Kidney (tissue), 14 donors: ENCODE results near the gene ABLIM3. TPM values are rescaled to one million over a fixed set of nuclear protein-coding genes. Genes with fewer than 3 reads are reported as not detected.
A peak's percentile ranks its signal among the peaks of the same experiment; 100 is the strongest.

Source experiments
- DNase-seq, 5 donors: peaks; one replicate each; pipeline ENCODE4 v3.0.0-alpha.2; 2013 to 2020
- FAIRE-seq: peaks from 2 replicates; lab custom pipeline; 2012; peaks lifted over from hg19 to GRCh38; lab: Jason Lieb, UNC
- H3K27ac ChIP-seq, 2 donors: one replicate each; pipeline ENCODE4 v1.7.0; 2013; ENCODE audit warnings: low read depth in 2 of 2, low read length in 2 of 2, inconsistent platforms in 1 of 2
- H3K27me3 ChIP-seq: one replicate; pipeline ENCODE4 v1.7.1; 2013; ENCODE audit warnings: low read length, inconsistent platforms; ENCODE audit not compliant: control insufficient read depth, insufficient read depth
- H3K36me3 ChIP-seq, 3 donors: one replicate each; pipeline versions ENCODE4 v1.7.0 to v1.7.1; 2013; ENCODE audit warnings: low read length in 3 of 3, control low read depth in 1 of 3, inconsistent platforms in 1 of 3; ENCODE audit not compliant: insufficient read depth in 3 of 3, control insufficient read depth in 2 of 3
- H3K4me1 ChIP-seq, 3 donors: one replicate each; pipeline versions ENCODE4 v1.7.0 to v1.7.1; 2013; ENCODE audit warnings: low read length in 3 of 3, inconsistent platforms in 1 of 3, low read depth in 1 of 3; ENCODE audit not compliant: control insufficient read depth in 2 of 3, insufficient read depth in 2 of 3
- H3K4me3 ChIP-seq, 3 donors: one replicate each; pipeline versions ENCODE4 v1.7.0 to v1.8.1; 2013; ENCODE audit warnings: low read length in 3 of 3, control low read depth in 1 of 3, inconsistent platforms in 1 of 3
- H3K9ac ChIP-seq, 3 donors: one replicate each; pipeline versions ENCODE4 v1.7.0 to v1.7.1; 2013; ENCODE audit warnings: low read length in 3 of 3, control low read depth in 1 of 3, inconsistent platforms in 1 of 3
- H3K9me3 ChIP-seq, 3 donors: one replicate each; pipeline versions ENCODE4 v1.7.0 to v1.7.1; 2013; ENCODE audit warnings: low read length in 3 of 3, control low read depth in 1 of 3, inconsistent platforms in 1 of 3; ENCODE audit not compliant: control insufficient read depth in 2 of 3, insufficient read depth in 1 of 3
- intact Hi-C: fragments of 100-400 bp; cut with DNase I; formaldehyde crosslinking; loops from one replicate; pipeline ENCODE4 v1.11.1; 2022
- polyA plus RNA-seq: library from polyadenylated mRNA; stranded (reverse); fragments of 350-450 nt; fragmentation: Illumina TruSeq; extraction: RNeasy Lipid Tissue Mini Kit (QIAGEN cat#74804); gene quantifications from one replicate; pipeline ENCODE4 v1.2.3, GENCODE V29; 2014; ENCODE audit warnings: low read depth, low replicate concordance; ENCODE audit not compliant: insufficient read depth
- total RNA-seq: library from RNA; stranded (reverse); fragmentation: NEBNext Ultra II Directional; extraction: Animal tissue kit (Norgen Biotek cat#: 25700); gene quantifications from one replicate; pipeline ENCODE4 v1.2.1, GENCODE V29; 2021
- TF ChIP-seq, protein P1 (sequence below): IDR thresholded peaks from 3 replicates; pipeline ENCODE4 v1.5.1; 2012; ENCODE audit warnings: mild to moderate bottlenecking, moderate library complexity, borderline replicate concordance; ENCODE audit not compliant: insufficient read depth; ENCODE audit errors: extremely low read depth
- donor health status: control.
- donor health status: control.
- donor health status: control.
- donor health status: control.
- donor health status: control.
- donor health status: DM: yes; HTN: yes; CAD: no.
- donor health status: Normal renal cell carcinoma (clear cell type).

ABLIM3 gene
- total and polyA plus RNA-seq, 2 donors from 2014 or later, result 20.1 to 21.7 TPM

GRCh38 chr5:149283626-149284480 lies 142.6 kb downstream of the ABLIM3 start:
- no peak overlapping the region for H3K27ac ChIP-seq

GRCh38 chr5:149284501-149284900 lies 143.2 kb downstream of the ABLIM3 start:
- Histone ChIP-seq H3K9me3 (no peaks in the 10 kb centered on the region), H3K4me3 (no peak overlapping the region), H3K36me3 (no peaks in the 10 kb centered on the region), H3K27me3 (no peaks in the 10 kb centered on the region), H3K27ac (peak overlapping the region in 1 of 2 donors; percentile 0), H3K9ac (no peak overlapping the region), H3K4me1 (peaks cover 0 to 2% (median 0%) of the 10 kb centered on the region in 3 donors)
- DNase-seq (no peak), FAIRE-seq (no peak)
- TF ChIP-seq, protein P1, sequence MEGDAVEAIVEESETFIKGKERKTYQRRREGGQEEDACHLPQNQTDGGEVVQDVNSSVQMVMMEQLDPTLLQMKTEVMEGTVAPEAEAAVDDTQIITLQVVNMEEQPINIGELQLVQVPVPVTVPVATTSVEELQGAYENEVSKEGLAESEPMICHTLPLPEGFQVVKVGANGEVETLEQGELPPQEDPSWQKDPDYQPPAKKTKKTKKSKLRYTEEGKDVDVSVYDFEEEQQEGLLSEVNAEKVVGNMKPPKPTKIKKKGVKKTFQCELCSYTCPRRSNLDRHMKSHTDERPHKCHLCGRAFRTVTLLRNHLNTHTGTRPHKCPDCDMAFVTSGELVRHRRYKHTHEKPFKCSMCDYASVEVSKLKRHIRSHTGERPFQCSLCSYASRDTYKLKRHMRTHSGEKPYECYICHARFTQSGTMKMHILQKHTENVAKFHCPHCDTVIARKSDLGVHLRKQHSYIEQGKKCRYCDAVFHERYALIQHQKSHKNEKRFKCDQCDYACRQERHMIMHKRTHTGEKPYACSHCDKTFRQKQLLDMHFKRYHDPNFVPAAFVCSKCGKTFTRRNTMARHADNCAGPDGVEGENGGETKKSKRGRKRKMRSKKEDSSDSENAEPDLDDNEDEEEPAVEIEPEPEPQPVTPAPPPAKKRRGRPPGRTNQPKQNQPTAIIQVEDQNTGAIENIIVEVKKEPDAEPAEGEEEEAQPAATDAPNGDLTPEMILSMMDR, result no peak
- intact Hi-C loops, result no loop called here

More at GRCh38 chr5:149283626-149284480, 142.6 kb downstream of the ABLIM3 start:
- TF ChIP-seq, protein P1, result no peak
- no peaks in the 10 kb centered on the region for H3K36me3 ChIP-seq
- no peak for FAIRE-seq
- H3K9ac ChIP-seq, result no peak overlapping the region
- H3K27me3 ChIP-seq, result no peaks in the 10 kb centered on the region
- H3K9me3 ChIP-seq, result no peaks in the 10 kb centered on the region
- intact Hi-C loops, result no loop called here
- peak in 1 of 5 donors; percentile 45 for DNase-seq
- no peak overlapping the region for H3K4me3 ChIP-seq
- H3K4me1 ChIP-seq, result peaks cover 0 to 2% (median 0%) of the 10 kb centered on the region in 3 donors

DNA sequence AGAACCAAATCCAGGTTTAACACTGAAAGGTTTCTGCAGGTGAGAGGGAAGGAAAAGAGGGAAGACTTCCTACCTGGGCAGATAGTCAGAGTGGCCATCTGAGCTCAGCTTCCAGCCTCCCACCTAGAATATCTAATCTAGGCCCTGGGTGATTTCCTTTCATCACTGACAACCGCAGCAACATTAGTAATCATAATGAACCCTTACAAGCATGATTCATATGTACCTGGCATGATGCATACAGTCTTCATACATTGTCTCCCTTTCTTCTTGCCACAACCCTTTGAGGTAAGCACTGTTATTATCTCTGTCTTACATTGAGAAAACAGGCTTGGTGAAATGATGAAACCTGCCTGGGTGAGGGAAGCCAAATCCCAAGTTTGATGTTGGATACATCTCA lies 143.9 kb downstream of the ABLIM3 start:
- intact Hi-C loops, result no loop called here
- no peaks in the 10 kb centered on the region for H3K9me3 ChIP-seq
- no peak for FAIRE-seq
- H3K36me3 ChIP-seq, result no peaks in the 10 kb centered on the region
- H3K27me3 ChIP-seq, result no peaks in the 10 kb centered on the region
- H3K4me3 ChIP-seq, result no peak overlapping the region
- TF ChIP-seq, protein P1, result no peak
- H3K9ac ChIP-seq, result no peak overlapping the region
- no peak for DNase-seq
- H3K27ac ChIP-seq, result peak overlapping the region in 1 of 2 donors; percentile 0
- H3K4me1 ChIP-seq, result no peaks in the 10 kb centered on the region
